Nephron progenitor cell (in vitro differentiated cells): ENCODE data around the gene NKAPL.

Experiments used
- DNase-seq: peaks from one replicate; pipeline ENCODE4 v3.0.0; 2021
- H3K27ac Mint-ChIP-seq: 2 replicates; pipeline ENCODE4 v1.8.0; 2021; ENCODE audit warnings: mild to moderate bottlenecking, moderate library complexity, mixed read lengths
- H3K27me3 Mint-ChIP-seq: 2 replicates; pipeline ENCODE4 v1.8.0; 2021; ENCODE audit warnings: mild to moderate bottlenecking, low read depth, mixed read lengths; ENCODE audit not compliant: poor library complexity
- H3K36me3 Mint-ChIP-seq: 2 replicates; pipeline ENCODE4 v1.8.0; 2021; ENCODE audit warnings: low read depth, mixed read lengths
- H3K4me1 Mint-ChIP-seq: 2 replicates; pipeline ENCODE4 v1.8.0; 2021; ENCODE audit warnings: mixed read lengths
- H3K4me3 Mint-ChIP-seq: 2 replicates; pipeline ENCODE4 v1.8.0; 2021; ENCODE audit warnings: mild to moderate bottlenecking, moderate library complexity, mixed read lengths
- H3K9me3 Mint-ChIP-seq: 2 replicates; pipeline ENCODE4 v1.8.0; 2021; ENCODE audit warnings: mild to moderate bottlenecking, moderate library complexity, mixed read lengths
- TF ChIP-seq, protein P1 (sequence below): fragments of 200-600 bp; sonication (generic); IDR thresholded peaks from 2 replicates; pipeline ENCODE4 v1.5.0; 2021; ENCODE audit warnings: antibody characterized with exemption

The NKAPL gene

DNA sequence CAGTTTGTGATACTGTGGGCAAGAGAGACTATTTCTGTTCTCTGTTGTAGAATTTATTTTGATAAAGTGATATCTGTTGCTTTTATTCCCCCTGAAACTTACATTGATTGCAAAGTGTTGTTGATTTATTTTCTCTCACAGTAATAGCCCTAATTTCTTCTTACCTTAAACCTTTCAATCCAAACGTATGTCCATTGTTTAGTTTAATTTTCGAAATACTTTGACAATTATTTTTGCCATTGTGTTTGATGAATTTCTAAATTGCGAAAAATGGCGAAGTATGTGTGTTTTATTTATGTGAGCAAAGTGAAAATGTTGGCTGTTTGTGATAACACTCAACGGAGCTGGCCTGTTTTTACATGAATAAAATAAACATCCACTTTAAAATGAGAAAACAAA is 7.5 kb downstream of the NKAPL start:
- H3K27ac Mint-ChIP-seq, result no peak overlapping the region
- no peaks in the 10 kb centered on the region for H3K9me3 Mint-ChIP-seq
- TF ChIP-seq, protein P1, sequence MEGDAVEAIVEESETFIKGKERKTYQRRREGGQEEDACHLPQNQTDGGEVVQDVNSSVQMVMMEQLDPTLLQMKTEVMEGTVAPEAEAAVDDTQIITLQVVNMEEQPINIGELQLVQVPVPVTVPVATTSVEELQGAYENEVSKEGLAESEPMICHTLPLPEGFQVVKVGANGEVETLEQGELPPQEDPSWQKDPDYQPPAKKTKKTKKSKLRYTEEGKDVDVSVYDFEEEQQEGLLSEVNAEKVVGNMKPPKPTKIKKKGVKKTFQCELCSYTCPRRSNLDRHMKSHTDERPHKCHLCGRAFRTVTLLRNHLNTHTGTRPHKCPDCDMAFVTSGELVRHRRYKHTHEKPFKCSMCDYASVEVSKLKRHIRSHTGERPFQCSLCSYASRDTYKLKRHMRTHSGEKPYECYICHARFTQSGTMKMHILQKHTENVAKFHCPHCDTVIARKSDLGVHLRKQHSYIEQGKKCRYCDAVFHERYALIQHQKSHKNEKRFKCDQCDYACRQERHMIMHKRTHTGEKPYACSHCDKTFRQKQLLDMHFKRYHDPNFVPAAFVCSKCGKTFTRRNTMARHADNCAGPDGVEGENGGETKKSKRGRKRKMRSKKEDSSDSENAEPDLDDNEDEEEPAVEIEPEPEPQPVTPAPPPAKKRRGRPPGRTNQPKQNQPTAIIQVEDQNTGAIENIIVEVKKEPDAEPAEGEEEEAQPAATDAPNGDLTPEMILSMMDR, result no peak
- no peak for DNase-seq
- no peaks in the 10 kb centered on the region for H3K36me3 Mint-ChIP-seq
- no peak overlapping the region for H3K4me3 Mint-ChIP-seq
- H3K4me1 Mint-ChIP-seq, result peaks cover 8% of the 10 kb centered on the region
- peaks cover 7% of the 10 kb centered on the region for H3K27me3 Mint-ChIP-seq

DNA sequence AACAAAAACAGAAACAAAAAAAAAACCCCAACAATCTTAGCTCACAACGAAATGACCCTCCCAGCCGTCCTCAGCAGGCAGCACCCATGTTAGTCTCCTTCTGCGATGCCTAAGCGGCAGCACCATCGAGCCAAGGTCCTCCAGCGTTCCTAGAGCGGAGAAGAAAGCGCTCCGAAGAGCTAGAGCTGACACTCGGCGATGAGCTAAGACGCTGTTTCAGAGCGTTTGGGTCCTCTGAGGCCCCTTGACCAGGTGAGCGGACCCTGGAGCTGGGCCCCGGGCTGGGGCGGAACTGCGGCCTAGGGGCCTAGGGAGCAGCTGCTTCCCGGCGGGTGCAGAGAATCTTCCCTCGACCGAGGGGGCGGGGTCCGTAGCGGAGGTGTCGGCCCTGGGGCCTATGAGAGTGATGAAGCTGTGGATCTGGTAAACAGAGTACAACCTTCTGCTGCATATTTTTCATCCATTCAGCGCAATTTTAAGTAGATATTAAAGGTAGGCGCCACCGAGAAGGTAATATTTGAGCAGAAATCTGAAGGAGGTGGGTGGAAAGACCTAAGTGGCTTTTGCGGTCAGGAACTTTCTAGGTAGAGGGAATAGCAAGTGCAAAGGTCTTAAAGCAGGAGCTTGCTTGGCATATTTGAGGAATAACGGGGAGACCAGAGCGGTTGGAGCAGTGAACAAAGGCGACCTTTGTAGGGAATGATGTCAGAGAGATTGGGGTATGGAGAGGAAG is 8.0 kb downstream of the NKAPL start, which contains the start of gene ZSCAN26:
TSS of gene ZSCAN26 (plus strand) at position 182 of the 733 bp plus-strand sequence. CDS start 4,777 bp downstream, outside the sequence.
- H3K27me3 Mint-ChIP-seq, result peaks cover 2% of the 10 kb centered on the region
- peaks cover 8% of the 10 kb centered on the region for H3K4me1 Mint-ChIP-seq
- H3K4me3 Mint-ChIP-seq, result no peak within 1 kb of the TSS
- peak; percentile 86 for DNase-seq
- H3K9me3 Mint-ChIP-seq, result no peaks in the 10 kb centered on the region
- H3K36me3 Mint-ChIP-seq, result peaks cover 4% of the 10 kb centered on the region
- H3K27ac Mint-ChIP-seq, result no peak within 1 kb of the TSS
- TF ChIP-seq, protein P1, result no peak

DNA sequence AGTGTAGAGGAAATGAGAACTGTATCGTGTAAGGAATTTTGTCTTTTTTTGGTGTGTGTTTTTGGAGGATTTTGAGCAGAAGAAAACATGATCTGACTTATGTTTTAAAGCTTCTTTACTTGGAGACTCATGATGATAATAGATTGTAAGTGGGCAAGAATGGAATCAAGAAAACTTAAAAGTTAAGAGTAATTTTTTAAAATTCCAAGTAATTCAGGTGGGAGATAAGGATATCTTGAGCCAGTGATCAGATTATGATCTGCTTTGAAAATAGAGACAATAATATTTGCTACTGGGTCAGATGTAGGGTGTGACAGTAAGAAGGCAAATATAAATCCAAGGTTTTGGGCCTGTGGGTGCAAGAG is 8.6 kb downstream of the NKAPL start:
- Mint-ChIP-seq H3K4me1 (peaks cover 8% of the 10 kb centered on the region), H3K9me3 (no peaks in the 10 kb centered on the region), H3K27me3 (no peaks in the 10 kb centered on the region), H3K4me3 (no peak overlapping the region), H3K36me3 (peaks cover 10% of the 10 kb centered on the region), H3K27ac (no peak overlapping the region)
- TF ChIP-seq, protein P1, result no peak
- DNase-seq, result no peak

DNA sequence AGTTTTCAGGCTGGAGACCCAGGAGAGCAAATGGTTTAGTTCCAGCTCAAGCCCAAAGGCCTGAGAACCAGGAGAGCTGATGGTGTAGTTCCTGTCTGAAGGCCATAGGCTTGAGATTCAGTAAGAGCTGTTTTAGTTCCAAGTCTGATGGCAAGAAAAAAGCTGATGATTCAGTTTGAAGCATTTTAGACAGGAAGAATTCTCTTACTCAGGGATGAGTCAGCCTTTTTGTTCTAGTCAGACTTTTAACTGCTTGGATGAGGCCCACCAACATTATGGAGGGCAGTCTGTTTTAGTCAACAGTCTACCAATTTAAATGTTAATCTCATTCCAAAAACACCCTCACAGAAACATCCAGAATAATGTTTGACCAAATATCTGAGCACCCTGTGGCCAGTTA is 10.4 kb downstream of the NKAPL start:
- no peak for DNase-seq
- no peaks in the 10 kb centered on the region for H3K27me3 Mint-ChIP-seq
- H3K9me3 Mint-ChIP-seq, result no peaks in the 10 kb centered on the region
- TF ChIP-seq, protein P1, result no peak
- peaks cover 23% of the 10 kb centered on the region for H3K36me3 Mint-ChIP-seq
- no peak overlapping the region for H3K4me3 Mint-ChIP-seq
- H3K4me1 Mint-ChIP-seq, result no peaks in the 10 kb centered on the region
- H3K27ac Mint-ChIP-seq, result no peak overlapping the region

DNA sequence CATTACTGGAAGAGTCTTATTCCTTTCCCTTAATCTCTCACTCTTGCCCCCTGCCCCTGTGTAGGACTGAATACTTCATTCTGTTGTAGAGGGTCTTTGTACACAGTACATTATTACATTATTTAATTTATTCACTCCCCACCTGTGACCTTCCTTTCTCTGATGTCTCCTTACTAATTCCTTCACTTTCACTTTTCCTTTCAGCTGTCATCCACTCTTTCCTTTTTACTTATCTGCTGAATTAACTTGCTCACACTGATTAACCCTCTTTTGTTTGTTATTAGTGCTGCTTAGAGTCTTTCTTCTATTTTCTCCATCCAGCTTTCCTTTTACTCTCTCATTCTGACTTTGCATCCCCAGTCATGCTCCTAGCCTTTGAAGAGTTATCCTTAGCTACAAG is 15.8 kb downstream of the NKAPL start:
- H3K36me3 Mint-ChIP-seq, result peaks cover 52% of the 10 kb centered on the region
- DNase-seq, result no peak
- no peaks in the 10 kb centered on the region for H3K27me3 Mint-ChIP-seq
- H3K4me3 Mint-ChIP-seq, result no peak overlapping the region
- H3K9me3 Mint-ChIP-seq, result no peaks in the 10 kb centered on the region
- H3K27ac Mint-ChIP-seq, result no peak overlapping the region
- TF ChIP-seq, protein P1, result no peak
- H3K4me1 Mint-ChIP-seq, result no peaks in the 10 kb centered on the region

DNA sequence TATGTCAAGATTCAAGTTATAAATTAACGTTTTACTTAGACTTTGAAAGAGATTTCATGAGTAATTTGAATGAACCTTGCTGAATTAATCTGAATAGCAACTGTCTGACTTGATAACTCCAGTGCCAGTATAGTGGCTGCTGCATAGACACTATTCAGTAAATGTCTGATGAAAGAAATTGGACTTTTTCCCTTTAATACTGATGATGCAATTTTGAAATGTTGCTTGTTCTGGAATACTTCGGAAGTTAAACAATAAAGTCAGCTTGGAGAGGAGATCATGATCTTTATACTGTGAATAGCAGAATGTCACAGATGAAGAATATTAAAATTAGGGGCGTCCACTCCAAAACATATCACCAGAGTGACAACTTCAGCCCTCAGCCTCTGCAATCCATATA is 18.6 kb downstream of the NKAPL start:
- DNase-seq, result no peak
- Mint-ChIP-seq H3K4me1 (peaks cover 11% of the 10 kb centered on the region), H3K4me3 (no peak overlapping the region), H3K9me3 (no peaks in the 10 kb centered on the region), H3K36me3 (peaks cover 49% of the 10 kb centered on the region), H3K27me3 (no peaks in the 10 kb centered on the region), H3K27ac (no peak overlapping the region)
- TF ChIP-seq, protein P1, result no peak
